Central memory CD4-positive, alpha-beta T cell (primary cell): ENCODE data around the gene DIP2B.
"Not testable (repeated sequence)": the region's sequence is repeated elsewhere in the genome, so short reads cannot be mapped to it uniquely, and the experiment has no call there.

Experiments
- DNase-seq: peaks from one replicate; pipeline ENCODE4 v3.0.0; 2022

DIP2B gene

GRCh38 chr12:50521781-50522180 is 17.0 kb downstream of the DIP2B start:
- DNase-seq, result not testable (repeated sequence)

DNA sequence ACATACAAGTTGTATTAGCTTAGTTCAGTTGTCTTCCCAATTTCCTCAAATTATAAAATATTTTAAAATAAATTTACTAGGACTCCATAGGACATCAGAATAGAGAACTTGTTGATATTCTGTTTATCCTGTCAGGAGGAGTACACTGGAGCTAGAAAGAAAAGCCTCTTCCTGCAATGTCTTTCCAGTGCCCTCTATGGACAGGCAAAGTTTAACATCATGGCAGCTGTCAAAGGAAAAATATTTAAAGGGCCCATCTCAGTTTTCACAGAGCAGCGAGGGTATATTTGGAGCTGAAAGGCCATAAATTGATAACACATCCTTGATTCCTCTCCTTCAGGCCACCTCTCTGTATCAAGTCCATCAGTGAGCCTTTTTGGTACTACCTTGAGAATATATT is 19.0 kb downstream of the DIP2B start:
- DNase-seq, result no peak

DNA sequence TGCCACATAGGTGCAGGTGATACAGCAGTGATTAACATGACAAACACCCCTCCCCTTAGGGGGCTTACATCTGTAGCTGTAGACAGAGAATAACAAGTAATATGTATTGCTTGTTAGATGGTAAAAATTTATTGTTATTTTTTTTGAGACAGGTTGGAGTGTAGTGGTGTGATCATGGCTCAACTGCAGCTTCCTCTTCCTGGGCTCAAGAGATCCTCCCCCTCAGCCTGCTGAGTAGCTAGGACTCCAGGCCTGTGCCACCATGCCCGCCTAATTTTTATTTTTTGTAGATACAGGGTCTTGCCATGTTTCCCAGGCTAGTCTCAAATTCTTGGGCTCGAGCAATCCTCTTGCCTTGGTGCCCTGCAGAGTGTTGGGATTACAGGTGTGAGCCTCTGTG is 19.8 kb downstream of the DIP2B start:
- DNase-seq, result no peak

- DNase-seq, result no peak
Measured at GRCh38 chr12:50525422-50525821, 20.6 kb downstream of the DIP2B start.

DNA sequence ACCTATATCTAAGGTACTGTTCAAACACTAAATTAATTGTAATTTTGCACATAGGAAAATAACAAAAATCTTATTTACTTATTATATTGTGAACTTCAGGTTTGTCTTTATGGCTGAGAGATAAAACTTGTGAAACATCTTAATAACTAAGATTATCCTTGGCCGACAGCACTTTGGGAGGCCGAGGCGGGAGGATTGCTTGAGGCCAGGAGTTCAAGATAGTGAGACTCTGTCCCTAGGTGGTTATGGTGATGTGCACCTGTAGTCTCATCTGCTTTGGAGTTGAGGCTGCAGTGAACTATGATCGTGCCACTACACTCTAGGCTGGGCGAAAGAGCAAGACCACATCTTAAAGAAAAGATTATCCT is 22.6 kb downstream of the DIP2B start:
- no peak for DNase-seq

- DNase-seq, result no peak
Measured at GRCh38 chr12:50528800-50529199, 24.0 kb downstream of the DIP2B start.

DNA sequence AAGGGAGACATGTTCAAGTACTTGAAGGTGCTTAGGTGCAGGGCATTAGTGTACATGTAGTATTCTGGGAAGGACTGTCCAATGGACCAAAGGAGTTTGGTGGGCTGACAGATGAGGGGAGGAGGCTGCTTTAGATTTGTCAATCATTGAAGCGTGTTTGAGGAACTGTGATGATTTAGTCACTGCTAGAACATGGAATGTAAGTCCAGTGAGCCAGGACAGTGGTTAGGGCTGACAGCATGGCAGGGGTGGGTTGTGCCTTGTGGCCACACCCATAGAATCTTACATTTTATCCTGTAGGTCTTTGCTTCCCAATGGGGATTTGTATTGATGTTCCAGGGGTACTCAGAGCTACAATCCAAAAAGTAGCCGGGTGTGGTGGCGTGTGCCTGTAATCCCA is 24.6 kb downstream of the DIP2B start:
- no peak for DNase-seq

- DNase-seq, result no peak
Measured at GRCh38 chr12:50530532-50530931, 25.7 kb downstream of the DIP2B start.

- no peak for DNase-seq
Measured at GRCh38 chr12:50533203-50533584, 28.4 kb downstream of the DIP2B start.

- DNase-seq, result no peak
Measured at GRCh38 chr12:50533971-50534370, 29.2 kb downstream of the DIP2B start.

- no peak for DNase-seq
Measured at GRCh38 chr12:50536831-50537537, 32.2 kb downstream of the DIP2B start.

- no peak for DNase-seq
Measured at GRCh38 chr12:50537538-50537919, 32.7 kb downstream of the DIP2B start.

DNA sequence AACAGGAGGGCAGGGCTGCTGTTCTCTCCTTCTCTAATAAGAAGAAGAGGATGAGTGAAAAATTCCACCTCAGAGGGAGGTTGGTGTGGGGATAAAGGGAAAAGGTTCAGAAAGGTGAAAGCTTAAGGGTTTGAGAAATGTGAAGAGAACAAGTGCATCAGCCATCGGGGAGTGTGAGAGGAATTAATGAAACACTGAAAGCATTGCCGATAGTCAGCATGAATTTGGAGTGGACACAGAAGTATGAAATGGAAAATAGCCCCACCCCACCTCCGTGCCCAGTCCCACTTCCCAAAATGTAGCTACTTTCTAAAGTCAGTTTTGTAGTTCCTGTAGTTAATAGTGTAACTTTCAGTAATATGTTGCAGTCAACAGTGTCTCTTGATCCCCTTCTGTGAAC is 33.4 kb downstream of the DIP2B start:
- no peak for DNase-seq

DNA sequence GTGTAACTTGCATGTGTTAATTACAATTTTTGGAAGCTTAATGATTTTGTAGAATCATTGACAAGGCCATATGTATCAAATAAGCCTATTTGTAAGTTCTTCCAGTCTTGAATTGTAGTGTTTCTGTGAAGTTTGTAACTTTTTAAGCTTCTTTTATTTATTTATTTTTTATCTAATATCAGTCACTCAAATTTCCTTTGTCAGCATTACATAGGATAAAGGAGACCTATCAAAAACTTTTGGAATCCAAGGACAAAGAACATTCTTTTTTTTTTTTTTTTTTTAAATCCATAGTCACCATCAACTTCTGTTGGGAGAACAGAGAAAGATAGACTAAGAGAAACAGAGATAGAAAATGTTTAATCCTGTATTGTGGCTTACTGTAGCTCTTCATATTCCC is 36.4 kb downstream of the DIP2B start:
- DNase-seq, result no peak

- peak; percentile 13 for DNase-seq
Measured at GRCh38 chr12:50542448-50542847, 37.7 kb downstream of the DIP2B start.

DNA sequence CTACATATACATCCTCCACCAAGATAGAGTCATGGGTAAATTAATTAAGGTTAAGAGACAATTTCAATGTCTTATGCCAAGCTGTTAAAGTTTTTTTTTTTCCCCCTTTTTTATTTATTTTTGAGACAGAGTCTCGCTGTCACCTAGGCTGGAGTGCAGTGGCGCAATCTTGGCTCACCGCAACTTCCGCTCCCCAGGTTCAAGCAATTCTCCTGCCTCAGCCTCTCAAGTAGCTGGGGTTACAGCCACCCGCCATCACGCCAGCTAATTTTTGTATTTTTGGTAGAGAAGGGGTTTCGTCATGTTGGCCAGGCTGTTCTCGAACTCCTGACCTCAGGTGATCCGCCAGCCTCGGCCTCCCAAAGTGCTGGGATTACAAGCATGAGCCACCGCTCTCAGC is 38.4 kb downstream of the DIP2B start:
- not testable (repeated sequence) for DNase-seq

DNA sequence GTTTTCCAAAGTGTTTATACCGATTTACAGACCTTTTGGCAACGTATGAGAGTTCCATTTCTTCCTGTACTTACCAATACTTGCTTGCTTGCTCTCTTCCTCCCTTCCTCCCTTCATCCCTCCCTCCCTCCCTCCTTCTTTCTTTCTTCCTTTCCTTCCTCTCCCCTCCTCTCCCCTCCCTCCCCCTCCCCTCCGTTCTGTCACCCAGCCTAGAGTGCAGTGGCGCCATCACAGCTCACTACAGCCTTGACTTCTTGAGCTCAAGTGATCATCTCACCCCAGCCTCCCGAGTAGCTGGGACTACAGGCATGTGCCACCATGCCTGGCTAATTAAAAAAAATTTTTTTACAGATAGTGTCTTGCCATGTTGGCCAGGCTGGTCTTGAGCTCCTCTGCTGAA is 40.4 kb downstream of the DIP2B start:
- no peak for DNase-seq

GRCh38 chr12:50545786-50546185 is 41.0 kb downstream of the DIP2B start:
- DNase-seq, result no peak

GRCh38 chr12:50546441-50547318 is 41.9 kb downstream of the DIP2B start:
- DNase-seq, result no peak

DNA sequence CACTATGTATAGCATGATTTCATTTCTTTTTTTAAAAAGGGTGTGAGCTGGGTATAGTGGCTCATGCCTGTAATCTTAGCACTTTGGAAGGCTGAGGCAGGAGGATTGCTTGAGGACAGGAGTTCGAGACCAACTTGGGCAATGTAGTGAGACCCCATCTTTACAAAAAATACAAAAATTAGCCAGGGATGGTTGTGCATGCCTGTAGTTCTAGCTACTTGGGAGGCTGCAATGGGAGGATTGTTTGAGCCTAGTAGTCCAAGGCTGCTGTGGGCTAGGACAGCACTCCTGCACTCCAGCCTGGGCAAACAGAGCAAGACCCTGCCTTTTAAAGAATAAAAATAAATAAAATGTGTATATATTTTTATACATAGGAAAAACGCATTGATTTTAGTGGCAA is 43.0 kb downstream of the DIP2B start:
- no peak for DNase-seq

DNA sequence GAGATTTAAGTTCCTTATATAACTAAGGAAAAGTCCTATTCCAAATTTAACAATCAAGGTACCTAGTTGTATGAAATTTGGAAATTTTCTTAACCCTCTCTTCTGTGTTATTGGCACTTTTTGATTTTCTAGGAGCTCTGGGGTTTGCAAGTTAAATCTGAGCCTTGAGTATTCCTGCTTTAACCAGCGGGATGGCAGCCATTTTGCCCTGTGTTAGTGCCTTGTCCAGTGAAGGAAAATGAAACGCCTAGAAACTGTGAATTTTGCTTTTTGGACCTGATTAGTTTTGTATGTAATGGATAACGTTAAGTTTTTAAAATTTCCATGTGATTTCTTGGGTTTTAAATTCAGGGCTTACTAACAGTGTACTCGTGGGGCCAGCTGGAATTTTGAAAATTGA is 45.1 kb downstream of the DIP2B start:
- DNase-seq, result no peak

GRCh38 chr12:50550530-50551223 is 45.9 kb downstream of the DIP2B start:
- no peak for DNase-seq

DNA sequence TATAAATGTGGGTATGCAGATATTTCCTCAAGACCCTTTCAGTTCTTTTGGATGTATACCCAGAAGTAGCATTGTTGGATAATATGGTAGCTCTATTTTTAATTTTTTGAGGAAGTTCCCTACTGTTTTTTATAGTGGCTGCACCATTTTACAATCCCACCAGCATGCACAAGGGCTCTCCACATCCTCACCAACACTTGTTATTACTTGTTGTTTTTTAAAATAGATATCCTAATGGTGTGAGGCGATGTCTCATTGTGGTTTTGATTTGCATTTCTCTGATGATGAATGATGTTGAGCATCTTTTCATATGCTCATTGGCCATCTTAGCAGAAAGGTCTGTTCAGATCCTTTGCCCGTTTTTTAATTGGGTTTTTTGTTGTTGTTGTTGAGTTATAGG is 47.1 kb downstream of the DIP2B start:
- DNase-seq, result no peak

DNA sequence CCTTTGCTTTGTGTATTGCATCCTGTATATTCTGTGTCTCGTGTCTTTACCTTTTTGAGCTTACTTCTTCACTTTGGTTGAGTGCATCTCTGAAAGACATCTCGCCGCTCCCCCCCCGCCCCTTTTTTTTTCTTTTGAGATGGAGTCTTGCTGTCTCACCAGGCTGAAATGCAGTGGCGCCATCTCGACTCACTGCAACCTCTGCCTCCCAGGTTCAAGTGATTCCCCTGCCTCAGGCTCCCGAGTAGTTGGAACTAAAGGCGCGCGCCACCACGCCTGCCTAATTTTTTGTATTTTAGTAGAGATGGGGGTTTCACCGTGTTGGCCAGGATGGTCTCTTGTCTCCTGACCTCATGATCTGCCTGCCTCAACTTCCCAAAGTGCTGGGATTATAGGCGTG is 49.9 kb downstream of the DIP2B start:
- DNase-seq, result no peak
